ENCODE results near the gene GLG1.
"Not testable (repeated sequence)": the region's sequence is repeated elsewhere in the genome, so short reads cannot be mapped to it uniquely, and the experiment has no call there.

The GLG1 gene

DNA sequence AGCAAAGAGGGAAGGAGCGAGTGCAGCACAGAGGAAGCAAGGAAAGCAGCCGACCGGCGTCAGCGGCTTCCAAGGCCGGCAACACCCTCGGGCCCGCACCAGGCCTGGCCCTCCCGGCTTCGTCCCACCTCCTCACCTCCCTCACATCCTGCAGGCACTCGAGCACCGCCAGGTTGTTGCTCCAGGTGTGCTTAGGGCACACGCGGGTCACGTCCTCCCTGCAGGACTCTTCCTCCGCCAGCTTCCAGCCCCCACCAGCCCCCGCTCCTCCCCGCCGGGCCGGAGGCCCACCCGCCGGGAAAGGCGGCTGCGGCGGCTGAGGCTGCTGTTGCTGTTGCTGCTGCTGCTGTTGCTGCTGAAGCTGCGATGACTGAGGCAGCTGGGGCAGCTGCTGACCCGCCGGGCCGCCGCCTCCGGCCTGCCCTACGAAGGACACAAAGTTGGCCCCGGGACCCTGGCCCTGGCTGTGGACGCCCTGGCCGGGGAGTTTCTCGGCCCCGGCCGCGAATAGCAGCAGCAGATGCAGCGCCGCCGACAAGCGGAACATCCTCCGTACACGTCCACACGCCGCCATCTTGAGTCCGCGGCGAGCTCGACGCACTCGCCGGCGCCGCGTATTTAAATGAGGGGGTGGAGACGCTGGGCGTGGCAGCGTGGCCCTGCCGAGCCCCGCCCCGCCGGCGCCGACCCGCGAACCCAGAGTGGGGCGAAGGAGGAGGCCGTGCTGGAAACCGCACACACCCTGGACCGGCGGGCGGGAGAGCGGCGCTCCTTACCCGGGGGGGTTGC lies at the start of gene GLG1:
TSS of gene GLG1 (minus strand) at position 594 of the 789 bp plus-strand sequence. CDS start at position 574, 20 bp downstream.
- DNase-seq (peak; percentile 94), ATAC-seq (peak; percentile 92)
- Mint-ChIP-seq H3K36me3 (ENCODE audit: low read depth) (peaks cover 4% of the 10 kb centered on the region), H3K27ac (peak within 1 kb of the TSS; percentile 95), H3K9me3 (no peaks in the 10 kb centered on the region), H3K27me3 (no peaks in the 10 kb centered on the region), H3K4me3 (peak within 1 kb of the TSS; percentile 97), H3K4me1 (peaks cover 53% of the 10 kb centered on the region)

GRCh38 chr16:74654536-74655050 lies 47.7 kb upstream of the GLG1 start:
- DNase-seq (no peak), ATAC-seq (no peak)
- no peak overlapping the region for H3K4me3 Mint-ChIP-seq
- no peaks in the 10 kb centered on the region for H3K27me3 Mint-ChIP-seq
- peaks cover 69% of the 10 kb centered on the region for H3K36me3 Mint-ChIP-seq (ENCODE audit: low read depth)
- H3K9me3 Mint-ChIP-seq = no peaks in the 10 kb centered on the region
- H3K4me1 Mint-ChIP-seq = peaks cover 55% of the 10 kb centered on the region
- no peak overlapping the region for H3K27ac Mint-ChIP-seq

DNA sequence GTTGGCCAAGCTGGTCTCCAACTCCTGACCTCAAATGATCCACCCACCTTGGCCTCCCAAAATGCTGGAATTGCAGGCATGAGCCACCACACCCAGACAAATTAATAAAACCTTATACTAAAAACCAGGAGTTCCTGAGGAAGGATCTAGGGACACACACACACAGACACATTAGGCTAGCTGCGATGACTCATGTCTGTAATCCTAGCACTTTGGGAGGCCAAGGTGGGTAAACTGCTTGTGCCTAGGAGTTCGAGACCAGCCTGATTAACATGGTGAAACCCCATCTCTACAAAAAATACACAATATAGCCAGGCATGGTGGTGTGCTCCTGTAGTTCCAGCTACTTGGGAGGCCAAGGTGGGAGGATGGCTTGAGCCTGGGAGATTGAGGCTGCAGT lies 46.0 kb upstream of the GLG1 start:
- ATAC-seq, H3K27ac Mint-ChIP-seq, H3K4me3 Mint-ChIP-seq, H3K9me3 Mint-ChIP-seq, DNase-seq, H3K27me3 Mint-ChIP-seq: not testable (repeated sequence)
- H3K4me1 Mint-ChIP-seq = peaks cover 38% of the 10 kb centered on the region
- peaks cover 60% of the 10 kb centered on the region for H3K36me3 Mint-ChIP-seq (ENCODE audit: low read depth)

DNA sequence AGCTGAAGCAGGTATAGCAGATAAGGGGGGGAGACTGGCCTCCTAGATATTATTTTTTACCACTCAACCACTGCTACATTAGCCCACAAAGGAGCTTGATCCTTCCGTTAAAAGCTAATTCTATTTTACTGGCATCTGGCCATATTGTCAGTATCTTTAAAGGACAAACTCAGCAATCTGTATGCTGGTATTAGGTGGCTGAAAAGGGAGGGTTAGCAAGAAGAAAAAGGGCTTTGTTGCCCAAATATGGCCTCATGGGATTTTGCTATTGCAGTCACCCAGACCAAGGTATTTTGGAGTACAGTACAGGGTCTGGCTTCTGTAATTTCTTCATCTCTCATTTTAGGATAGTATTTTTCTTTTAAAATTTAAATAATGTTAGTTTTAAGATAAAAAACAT lies 45.3 kb upstream of the GLG1 start:
- no peaks in the 10 kb centered on the region for H3K9me3 Mint-ChIP-seq
- H3K36me3 Mint-ChIP-seq (ENCODE audit: low read depth) = peaks cover 58% of the 10 kb centered on the region
- peaks cover 33% of the 10 kb centered on the region for H3K4me1 Mint-ChIP-seq
- DNase-seq = no peak
- H3K27me3 Mint-ChIP-seq = no peaks in the 10 kb centered on the region
- no peak overlapping the region for H3K27ac Mint-ChIP-seq
- no peak for ATAC-seq
- H3K4me3 Mint-ChIP-seq = no peak overlapping the region

DNA sequence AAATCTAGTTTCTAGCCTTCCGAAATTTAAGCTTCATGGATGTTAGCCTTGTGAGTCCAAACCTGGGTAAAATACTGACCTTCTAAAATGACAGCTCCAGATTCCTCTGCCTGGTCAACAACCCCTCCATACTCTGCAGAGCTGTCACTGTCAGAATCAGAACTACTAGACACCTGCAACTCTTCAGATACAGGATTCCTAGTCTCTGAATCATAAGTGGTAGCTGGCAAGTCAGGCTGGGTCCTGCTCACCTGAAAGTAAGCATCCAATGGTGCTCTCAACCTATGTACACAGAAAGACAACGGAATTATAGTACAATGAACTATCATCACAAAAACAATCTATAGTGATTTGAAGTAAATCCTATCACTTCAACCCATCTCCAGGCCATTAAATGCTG lies 44.9 kb upstream of the GLG1 start:
- DNase-seq (no peak), ATAC-seq (no peak)
- H3K36me3 Mint-ChIP-seq (ENCODE audit: low read depth) = peaks cover 58% of the 10 kb centered on the region
- no peak overlapping the region for H3K4me3 Mint-ChIP-seq
- no peaks in the 10 kb centered on the region for H3K9me3 Mint-ChIP-seq
- no peaks in the 10 kb centered on the region for H3K27me3 Mint-ChIP-seq
- H3K4me1 Mint-ChIP-seq = peaks cover 29% of the 10 kb centered on the region
- no peak overlapping the region for H3K27ac Mint-ChIP-seq

- H3K4me3 Mint-ChIP-seq = no peak overlapping the region
- H3K36me3 Mint-ChIP-seq (ENCODE audit: low read depth) = peaks cover 60% of the 10 kb centered on the region
- no peaks in the 10 kb centered on the region for H3K9me3 Mint-ChIP-seq
- no peaks in the 10 kb centered on the region for H3K27me3 Mint-ChIP-seq
- no peak overlapping the region for H3K27ac Mint-ChIP-seq
- ATAC-seq = no peak
- DNase-seq = no peak
- H3K4me1 Mint-ChIP-seq = peaks cover 23% of the 10 kb centered on the region
These were observed 44.2 kb upstream of the GLG1 start for GRCh38 chr16:74650966-74651567.

DNA sequence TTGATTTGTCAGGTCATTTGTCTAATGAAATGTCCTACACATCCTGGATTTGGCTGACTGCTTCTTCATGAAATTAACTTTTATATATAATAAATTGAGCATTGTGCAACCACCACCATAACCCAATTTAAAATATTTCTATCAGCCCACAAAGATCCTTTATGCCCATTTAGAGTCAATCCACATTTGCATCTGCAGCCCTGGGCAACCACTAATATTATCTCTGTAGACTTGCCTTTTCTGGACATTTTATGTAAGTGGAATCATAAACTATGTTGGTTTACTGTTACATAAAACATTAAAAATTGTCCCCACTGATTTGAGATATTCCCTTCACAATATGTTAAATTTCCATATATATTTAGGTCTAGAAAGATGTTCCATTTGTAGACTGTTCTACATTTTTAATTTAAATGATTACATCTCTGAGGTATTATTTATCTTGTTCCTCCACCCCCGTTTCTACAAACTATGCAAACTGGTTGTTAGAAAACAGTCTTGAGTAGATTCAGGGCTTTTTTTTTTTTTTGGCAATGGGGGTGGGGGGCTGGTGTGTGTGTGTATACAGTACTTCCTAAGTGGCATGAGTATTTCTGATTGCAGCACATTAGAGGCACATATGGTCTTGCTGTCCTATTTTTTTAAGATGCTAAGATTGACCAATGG lies 43.1 kb upstream of the GLG1 start:
- no peak for ATAC-seq

GRCh38 chr16:74641969-74642368 lies 35.1 kb upstream of the GLG1 start:
- ATAC-seq (no peak), DNase-seq (no peak)
- Mint-ChIP-seq H3K9me3 (no peaks in the 10 kb centered on the region), H3K4me1 (no peaks in the 10 kb centered on the region), H3K4me3 (no peak overlapping the region), H3K27me3 (no peaks in the 10 kb centered on the region), H3K36me3 (ENCODE audit: low read depth) (peaks cover 60% of the 10 kb centered on the region), H3K27ac (no peak overlapping the region)

More for the DNA sequence above, 43.1 kb upstream of the GLG1 start:
- DNase-seq = no peak
- peaks cover 16% of the 10 kb centered on the region for H3K4me1 Mint-ChIP-seq
- no peaks in the 10 kb centered on the region for H3K9me3 Mint-ChIP-seq
- H3K27me3 Mint-ChIP-seq = no peaks in the 10 kb centered on the region
- H3K27ac Mint-ChIP-seq = no peak overlapping the region
- H3K4me3 Mint-ChIP-seq = no peak overlapping the region
- H3K36me3 Mint-ChIP-seq (ENCODE audit: low read depth) = peaks cover 57% of the 10 kb centered on the region

- Mint-ChIP-seq H3K9me3 (no peaks in the 10 kb centered on the region), H3K4me1 (no peaks in the 10 kb centered on the region), H3K27me3 (no peaks in the 10 kb centered on the region), H3K4me3 (no peak overlapping the region), H3K27ac (no peak overlapping the region), H3K36me3 (ENCODE audit: low read depth) (peaks cover 56% of the 10 kb centered on the region)
- ATAC-seq = no peak
- no peak for DNase-seq
These were observed 31.0 kb upstream of the GLG1 start for GRCh38 chr16:74637742-74638453.

DNA sequence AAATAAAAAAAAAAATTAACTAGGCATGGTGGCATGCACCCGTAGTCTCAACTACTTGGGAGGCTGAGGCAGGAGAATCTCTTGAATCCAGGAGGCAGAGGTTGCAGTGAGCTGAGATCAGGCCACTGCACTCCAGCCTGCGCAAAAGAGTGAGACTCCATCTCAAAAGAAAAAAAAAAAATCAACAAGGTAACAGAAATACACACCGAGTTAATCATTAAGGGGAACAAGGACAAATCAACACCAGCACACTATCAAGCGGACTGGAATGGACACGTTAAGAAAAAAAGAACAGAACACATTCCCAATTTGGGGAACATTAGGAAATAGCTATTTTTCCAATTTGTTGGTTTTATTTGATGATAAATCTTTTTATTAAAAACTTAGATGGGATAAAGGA lies 28.4 kb upstream of the GLG1 start:
- Mint-ChIP-seq H3K27me3 (no peaks in the 10 kb centered on the region), H3K9me3 (no peaks in the 10 kb centered on the region), H3K4me1 (no peaks in the 10 kb centered on the region), H3K27ac (no peak overlapping the region), H3K36me3 (ENCODE audit: low read depth) (peaks cover 64% of the 10 kb centered on the region), H3K4me3 (no peak overlapping the region)
- no peak for DNase-seq
- ATAC-seq = no peak

DNA sequence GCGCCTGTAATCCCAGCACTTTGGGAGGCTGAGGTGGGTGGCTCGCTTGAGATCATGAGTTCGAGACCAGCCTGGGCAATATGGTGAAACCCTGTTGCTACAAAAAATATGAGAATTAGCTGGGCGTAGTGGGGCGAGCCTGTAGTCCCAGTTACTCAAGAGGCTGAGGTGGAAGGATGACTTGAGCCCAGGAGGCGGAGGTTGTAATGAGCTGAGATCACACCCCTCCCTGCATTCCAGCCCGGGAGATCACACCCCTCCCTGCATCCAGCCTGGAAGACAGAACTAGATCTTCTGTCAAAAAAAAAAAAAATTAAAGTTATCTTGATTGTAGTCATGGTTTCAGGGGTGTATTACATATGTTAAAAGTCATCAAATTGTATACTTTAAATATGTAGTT lies 26.8 kb upstream of the GLG1 start:
- no peak overlapping the region for H3K27ac Mint-ChIP-seq
- peaks cover 68% of the 10 kb centered on the region for H3K36me3 Mint-ChIP-seq (ENCODE audit: low read depth)
- H3K9me3 Mint-ChIP-seq = no peaks in the 10 kb centered on the region
- H3K4me1 Mint-ChIP-seq = peaks cover 9% of the 10 kb centered on the region
- no peaks in the 10 kb centered on the region for H3K27me3 Mint-ChIP-seq
- H3K4me3 Mint-ChIP-seq = no peak overlapping the region
- DNase-seq (no peak), ATAC-seq (no peak)

DNA sequence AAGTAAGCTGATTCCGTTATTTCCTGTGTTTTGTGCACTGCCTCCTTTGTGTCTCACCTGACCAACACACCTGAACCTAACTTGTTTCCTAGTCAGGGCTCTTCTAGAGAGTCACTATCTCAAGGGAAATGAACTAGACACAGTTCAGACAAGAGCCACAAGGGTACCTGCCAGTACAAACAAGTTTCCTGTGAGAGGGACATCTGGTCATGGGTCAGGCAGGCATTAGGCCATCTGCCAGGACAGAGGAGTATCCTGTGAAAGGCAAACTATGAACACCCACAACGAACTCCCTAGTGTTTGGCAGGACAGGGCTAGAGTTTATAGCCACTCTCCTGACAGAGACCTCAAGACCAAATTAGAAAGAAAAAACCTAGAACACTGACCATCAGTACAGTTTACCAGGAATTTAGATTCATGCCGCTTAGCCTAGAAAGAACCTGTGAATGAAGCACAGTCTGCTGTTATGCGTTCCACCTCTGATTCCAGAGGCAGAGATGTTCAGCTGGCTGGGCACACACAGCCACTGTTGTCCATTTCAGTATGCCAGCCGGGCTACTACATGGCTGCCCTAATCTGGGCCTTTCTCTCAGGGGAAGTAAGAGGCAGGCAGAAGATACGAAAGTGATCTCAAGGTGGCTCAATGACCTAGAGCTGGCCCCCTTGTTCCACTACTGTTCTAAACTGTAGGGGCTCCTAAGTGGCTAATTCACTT lies 20.7 kb upstream of the GLG1 start:
- no peak for DNase-seq
- Mint-ChIP-seq H3K27me3 (no peaks in the 10 kb centered on the region), H3K27ac (peak overlapping the region; percentile 81), H3K9me3 (no peaks in the 10 kb centered on the region), H3K4me1 (peaks cover 38% of the 10 kb centered on the region), H3K36me3 (ENCODE audit: low read depth) (peaks cover 92% of the 10 kb centered on the region), H3K4me3 (no peak overlapping the region)
- no peak for ATAC-seq

DNA sequence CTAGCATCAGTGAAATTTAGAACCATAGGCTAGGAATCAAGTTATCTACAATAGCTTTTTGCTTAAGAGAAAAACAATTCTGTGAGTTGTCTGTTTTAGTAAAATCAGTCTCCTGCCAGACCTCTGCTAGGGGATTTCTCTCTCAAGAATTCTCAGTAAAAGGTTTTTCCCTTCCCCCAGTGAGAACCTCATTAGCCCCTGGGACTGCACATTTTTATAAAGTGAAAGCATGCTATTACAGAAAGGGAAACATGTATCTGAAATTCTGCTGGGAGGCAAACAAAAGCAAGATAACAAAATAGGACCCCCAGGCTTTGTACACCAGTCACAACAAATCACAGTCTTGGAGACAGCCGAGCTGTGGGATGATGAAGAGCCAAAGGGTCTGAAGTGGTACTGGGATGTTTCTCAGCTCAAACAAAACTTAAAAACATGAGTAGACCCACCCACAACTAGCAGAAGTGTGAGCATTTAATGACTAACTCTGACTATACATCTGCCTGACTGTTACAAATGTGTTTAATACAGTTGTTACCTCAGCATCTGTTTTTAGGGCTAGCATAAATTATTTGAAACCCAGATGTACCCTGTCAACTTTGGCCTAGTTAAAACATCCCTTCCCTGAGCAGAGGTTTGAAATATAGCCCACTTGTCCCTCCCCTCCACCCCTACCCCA lies 20.0 kb upstream of the GLG1 start:
- Mint-ChIP-seq H3K4me3 (peak overlapping the region; percentile 37), H3K27me3 (no peaks in the 10 kb centered on the region), H3K27ac (peak overlapping the region; percentile 81), H3K9me3 (no peaks in the 10 kb centered on the region), H3K36me3 (ENCODE audit: low read depth) (peaks cover 92% of the 10 kb centered on the region), H3K4me1 (peaks cover 38% of the 10 kb centered on the region)
- ATAC-seq = peak; percentile 86
- DNase-seq = no peak
